Fibroblast of gingiva (primary cell): ENCODE data around the gene CCR2.
"Not testable (repeated sequence)": the region's sequence is repeated elsewhere in the genome, so short reads cannot be mapped to it uniquely, and the experiment has no call there.

ENCODE experiments used
- DNase-seq: peaks from one replicate; pipeline ENCODE4 v3.0.0-alpha.2; 2011; ENCODE audit warnings: low read depth

Gene CCR2

GRCh38 chr3:46353647-46354410, at the start of gene CCR2:
CCR2 (plus strand) TSS chr3:46354111; CDS start chr3:46357528, 3,417 bp downstream.
- DNase-seq = no peak

GRCh38 chr3:46304739-46305138, 49.2 kb upstream of the CCR2 start:
- DNase-seq = no peak

GRCh38 chr3:46312991-46313390, 40.9 kb upstream of the CCR2 start:
- DNase-seq = peak; percentile 42

- no peak for DNase-seq
Observed at GRCh38 chr3:46314517-46314916, 39.4 kb upstream of the CCR2 start.

- DNase-seq = no peak
Observed at GRCh38 chr3:46316206-46316605, 37.7 kb upstream of the CCR2 start.

GRCh38 chr3:46318207-46318927, 35.5 kb upstream of the CCR2 start:
- no peak for DNase-seq

- DNase-seq = no peak
Observed at GRCh38 chr3:46321461-46322104, 32.3 kb upstream of the CCR2 start.

GRCh38 chr3:46324036-46324435, 29.9 kb upstream of the CCR2 start:
- no peak for DNase-seq

- DNase-seq = no peak
Observed at GRCh38 chr3:46325645-46326300, 28.1 kb upstream of the CCR2 start.

GRCh38 chr3:46330676-46331075, 23.2 kb upstream of the CCR2 start:
- not testable (repeated sequence) for DNase-seq

GRCh38 chr3:46334741-46335478, 19.0 kb upstream of the CCR2 start:
- DNase-seq = peak; percentile 17

GRCh38 chr3:46335541-46335940, 18.4 kb upstream of the CCR2 start:
- DNase-seq = no peak

- DNase-seq = no peak
Observed at GRCh38 chr3:46337911-46338310, 16.0 kb upstream of the CCR2 start.

GRCh38 chr3:46338840-46339239, 15.1 kb upstream of the CCR2 start:
- no peak for DNase-seq

GRCh38 chr3:46344476-46344875, 9.4 kb upstream of the CCR2 start:
- no peak for DNase-seq

GRCh38 chr3:46348823-46349482, 5.0 kb upstream of the CCR2 start:
- DNase-seq = no peak

- DNase-seq = no peak
Observed at GRCh38 chr3:46349484-46350261, 4.2 kb upstream of the CCR2 start.

GRCh38 chr3:46350262-46350565, 3.7 kb upstream of the CCR2 start:
- DNase-seq = no peak

GRCh38 chr3:46351646-46352045, 2.3 kb upstream of the CCR2 start:
- DNase-seq = no peak

GRCh38 chr3:46353090-46353489, 821 bp upstream of the CCR2 start:
- DNase-seq = no peak

GRCh38 chr3:46354478-46354877, 567 bp downstream of the CCR2 start:
- DNase-seq = no peak
